Gastroesophageal sphincter (tissue), 4 donors: Measurements from ENCODE around the gene SNCA. TPM values are rescaled to one million over a fixed set of nuclear protein-coding genes. Genes with fewer than 3 reads are reported as not detected.

Experiments
- ATAC-seq: fragments of 150-250 bp; one replicate; pipeline ENCODE4 v1.9.1; 2016; ENCODE audit warnings: mild to moderate bottlenecking, moderate library complexity
- H3K27ac ChIP-seq, 4 donors: fragments of 200-600 bp; sonication (generic) in 3 of 4; 1 replicate in 3 of 4; 2 replicates in 1 of 4; pipeline ENCODE4 v1.5.1; 2016 to 2019
- H3K27me3 ChIP-seq: fragments of 200-600 bp; sonication (generic); one replicate; pipeline ENCODE4 v1.5.1; 2019
- H3K36me3 ChIP-seq, 2 donors: fragments of 200-600 bp; sonication (generic); one replicate each; pipeline ENCODE4 v1.5.1; 2019; ENCODE audit warnings: control low read depth in 1 of 2
- H3K4me1 ChIP-seq, 3 donors: fragments of 200-600 bp; sonication (generic); 1 replicate in 2 of 3; 2 replicates in 1 of 3; pipeline ENCODE4 v1.5.1; 2016 to 2019; ENCODE audit warnings: control low read depth in 2 of 3
- H3K4me3 ChIP-seq, 2 donors: fragments of 200-600 bp; sonication (generic); one replicate each; pipeline ENCODE4 v1.5.1; 2019; ENCODE audit warnings: mild to moderate bottlenecking in 1 of 2, moderate library complexity in 1 of 2
- H3K9me3 ChIP-seq, 3 donors: fragments of 200-600 bp; sonication (generic); one replicate each; pipeline ENCODE4 v1.5.1; 2017 to 2019; ENCODE audit warnings: control low read depth in 2 of 3
- CTCF ChIP-seq, 4 experiments: fragments of 200-600 bp in 2 of 4; fragments of 450-650 bp in 2 of 4; sonication (generic) in 1 of 4; IDR thresholded peaks; one replicate each; pipeline ENCODE4 v1.5.1; 2017 to 2019; ENCODE audit warnings: antibody characterized with exemption in 4 of 4, mild to moderate bottlenecking in 2 of 4, moderate library complexity in 2 of 4
- EP300 ChIP-seq: sonication (generic); formaldehyde crosslinking; IDR thresholded peaks from one replicate; pipeline ENCODE4 v1.6.1; 2017; ENCODE audit warnings: antibody characterized with exemption, mild to moderate bottlenecking
- POLR2A ChIP-seq, 2 donors: fragments of 450-650 bp; IDR thresholded peaks; one replicate each; pipeline ENCODE4 v1.6.1; 2017; ENCODE audit warnings: antibody characterized with exemption in 2 of 2, mild to moderate bottlenecking in 2 of 2, moderate library complexity in 1 of 2
- POLR2AphosphoS5 ChIP-seq: sonication (generic); formaldehyde crosslinking; IDR thresholded peaks from one replicate; pipeline ENCODE4 v1.6.1; 2017; ENCODE audit warnings: antibody characterized with exemption
- WGBS, 2 donors: methylation state at CpG; one replicate each; pipeline ENCODE4 v1.1.5; 2018; ENCODE audit warnings: low coverage in 1 of 2; 5-methylcytosine and 5-hydroxymethylcytosine counted together
- total RNA-seq, 4 donors: library from RNA; depleted of rRNA; stranded (reverse); fragments of >200 nt; gene quantifications; one replicate each; pipeline ENCODE4 v1.1.0, GENCODE V29; 2016

The SNCA gene
- total RNA-seq, 4 donors from 2014 or later, result 5.0 to 24.4 (median 13.9) TPM

- no peak for ATAC-seq
- TF ChIP-seq EP300 (no peak), CTCF (IDR thresholded peaks at IDR 0.05) (no peak), POLR2AphosphoS5 (no peak), POLR2A (IDR thresholded peaks at IDR 0.05) (no peak)
Observed at GRCh38 chr4:89727238-89727637, 109.7 kb downstream of the SNCA start.

DNA sequence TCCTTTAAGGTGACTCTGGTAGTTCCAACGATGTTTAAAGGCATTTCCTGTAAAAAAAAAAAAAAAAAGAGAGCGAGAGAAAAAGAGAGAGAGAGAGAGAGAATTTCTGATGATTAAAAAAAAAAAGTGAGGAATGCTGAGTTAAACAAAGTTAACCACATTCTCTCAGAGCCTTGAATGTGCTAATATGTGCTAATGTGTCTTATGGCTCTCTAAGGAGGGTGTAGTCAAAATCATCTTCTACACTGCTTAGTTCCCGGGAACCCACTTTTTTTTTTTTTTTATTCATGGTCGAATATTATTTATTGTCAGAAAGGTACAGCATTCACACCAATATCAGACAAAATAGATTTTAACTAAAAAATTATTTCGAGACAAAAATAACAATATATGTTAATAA lies 111.7 kb downstream of the SNCA start:
- H3K9me3 ChIP-seq, result no peaks in the 10 kb centered on the region
- no peak for ATAC-seq
- no peaks in the 10 kb centered on the region for H3K4me1 ChIP-seq
- H3K27me3 ChIP-seq, result no peaks in the 10 kb centered on the region
- H3K27ac ChIP-seq, result no peak overlapping the region
- no peaks in the 10 kb centered on the region for H3K36me3 ChIP-seq
- no peak overlapping the region for H3K4me3 ChIP-seq
- 68 to 79% methylated on average over 3 to 5 of the region's 5 CpGs for WGBS, 2 donors
- TF ChIP-seq POLR2AphosphoS5 (no peak), POLR2A (IDR thresholded peaks at IDR 0.05) (no peak), EP300 (no peak)

More at GRCh38 chr4:89727238-89727637, 109.7 kb downstream of the SNCA start:
- Histone ChIP-seq H3K4me1 (no peaks in the 10 kb centered on the region), H3K27me3 (no peaks in the 10 kb centered on the region), H3K36me3 (no peaks in the 10 kb centered on the region), H3K9me3 (no peaks in the 10 kb centered on the region), H3K27ac (no peak overlapping the region), H3K4me3 (no peak overlapping the region)

DNA sequence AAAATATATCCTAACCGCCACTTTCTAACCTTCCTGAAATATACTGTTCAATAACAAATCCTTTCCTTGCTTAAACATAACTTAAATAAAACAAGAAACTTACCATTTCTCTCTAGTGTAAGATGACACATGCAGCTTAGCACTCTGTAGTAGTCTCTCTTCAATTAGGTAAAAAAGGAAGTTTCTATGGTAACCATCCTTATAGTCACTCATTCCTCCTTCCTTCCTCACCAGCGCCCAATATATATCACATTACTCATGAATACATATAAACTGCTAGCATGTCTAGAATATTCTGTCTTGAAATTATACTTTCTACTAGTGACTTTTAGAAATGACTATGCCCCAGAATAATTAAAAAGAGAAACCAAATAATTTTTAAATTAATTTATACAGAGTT lies 112.2 kb downstream of the SNCA start:
- WGBS, 2 donors, result 86 to 100% methylated on average over 1 to 2 of the region's 2 CpGs
- H3K4me3 ChIP-seq, result no peak overlapping the region
- no peaks in the 10 kb centered on the region for H3K4me1 ChIP-seq
- no peaks in the 10 kb centered on the region for H3K36me3 ChIP-seq
- H3K27me3 ChIP-seq, result no peaks in the 10 kb centered on the region
- H3K9me3 ChIP-seq, result no peaks in the 10 kb centered on the region
- H3K27ac ChIP-seq, result no peak overlapping the region
- TF ChIP-seq CTCF (IDR thresholded peaks at IDR 0.05) (no peak), POLR2AphosphoS5 (no peak), POLR2A (IDR thresholded peaks at IDR 0.05) (no peak), EP300 (no peak)
- no peak for ATAC-seq

DNA sequence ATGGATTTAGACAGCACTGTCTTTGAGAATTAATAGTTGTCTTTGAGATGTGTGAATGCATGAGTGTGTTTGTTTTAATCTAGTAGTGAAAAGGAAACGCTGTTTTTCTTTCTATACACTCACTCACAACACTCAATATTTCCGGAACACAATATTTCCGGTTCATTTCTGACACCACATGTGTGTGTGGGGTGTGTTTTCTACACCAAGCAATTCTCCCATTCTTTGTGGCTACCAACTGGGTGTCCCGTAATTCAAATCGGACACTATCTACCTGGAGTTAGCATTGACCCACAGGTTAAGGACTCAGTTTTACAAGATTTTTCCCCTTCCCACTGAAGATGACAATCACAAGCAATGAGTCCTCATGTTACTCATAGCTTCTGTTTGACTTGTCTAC lies 113.9 kb downstream of the SNCA start:
- no peaks in the 10 kb centered on the region for H3K36me3 ChIP-seq
- H3K27me3 ChIP-seq, result no peaks in the 10 kb centered on the region
- TF ChIP-seq POLR2AphosphoS5 (no peak), EP300 (no peak), CTCF (IDR thresholded peaks at IDR 0.05) (no peak), POLR2A (IDR thresholded peaks at IDR 0.05) (no peak)
- H3K27ac ChIP-seq, result no peak overlapping the region
- H3K9me3 ChIP-seq, result no peaks in the 10 kb centered on the region
- H3K4me3 ChIP-seq, result no peak overlapping the region
- WGBS, 2 donors, result 44 to 66% methylated on average over 5 of the region's 5 CpGs
- H3K4me1 ChIP-seq, result no peaks in the 10 kb centered on the region
- no peak for ATAC-seq

GRCh38 chr4:89722517-89722916 lies 114.4 kb downstream of the SNCA start:
- 92 to 100% methylated on average over 2 of the region's 2 CpGs for WGBS, 2 donors
- H3K4me1 ChIP-seq, result no peaks in the 10 kb centered on the region
- ATAC-seq, result no peak
- H3K4me3 ChIP-seq, result no peak overlapping the region
- no peak overlapping the region for H3K27ac ChIP-seq
- TF ChIP-seq POLR2AphosphoS5 (no peak), EP300 (no peak), CTCF (IDR thresholded peaks at IDR 0.05) (no peak), POLR2A (IDR thresholded peaks at IDR 0.05) (no peak)
- H3K9me3 ChIP-seq, result no peaks in the 10 kb centered on the region
- no peaks in the 10 kb centered on the region for H3K27me3 ChIP-seq
- H3K36me3 ChIP-seq, result no peaks in the 10 kb centered on the region

GRCh38 chr4:89720981-89721380 lies 116.0 kb downstream of the SNCA start:
- no peaks in the 10 kb centered on the region for H3K4me1 ChIP-seq
- no peak overlapping the region for H3K27ac ChIP-seq
- no peak overlapping the region for H3K4me3 ChIP-seq
- ATAC-seq, result no peak
- TF ChIP-seq EP300, result no peak
- no peak for TF ChIP-seq POLR2A (IDR thresholded peaks at IDR 0.05)
- TF ChIP-seq POLR2AphosphoS5, result no peak
- no peak for TF ChIP-seq CTCF (IDR thresholded peaks at IDR 0.05)
- no peaks in the 10 kb centered on the region for H3K27me3 ChIP-seq
- no peaks in the 10 kb centered on the region for H3K9me3 ChIP-seq
- no peaks in the 10 kb centered on the region for H3K36me3 ChIP-seq
- 52 to 68% methylated on average over 2 of the region's 2 CpGs for WGBS, 2 donors
